GM19240 (cell line): ENCODE data around the gene NEMF.
A peak's percentile ranks its signal among the peaks of the same experiment; 100 is the strongest.
"Not testable (repeated sequence)": the region's sequence is repeated elsewhere in the genome, so short reads cannot be mapped to it uniquely, and the experiment has no call there.

Experiments
- DNase-seq: peaks from one replicate; pipeline ENCODE4 v3.0.0; 2011; ENCODE audit warnings: low spot score; ENCODE audit not compliant: insufficient read length

NEMF gene, protein sequence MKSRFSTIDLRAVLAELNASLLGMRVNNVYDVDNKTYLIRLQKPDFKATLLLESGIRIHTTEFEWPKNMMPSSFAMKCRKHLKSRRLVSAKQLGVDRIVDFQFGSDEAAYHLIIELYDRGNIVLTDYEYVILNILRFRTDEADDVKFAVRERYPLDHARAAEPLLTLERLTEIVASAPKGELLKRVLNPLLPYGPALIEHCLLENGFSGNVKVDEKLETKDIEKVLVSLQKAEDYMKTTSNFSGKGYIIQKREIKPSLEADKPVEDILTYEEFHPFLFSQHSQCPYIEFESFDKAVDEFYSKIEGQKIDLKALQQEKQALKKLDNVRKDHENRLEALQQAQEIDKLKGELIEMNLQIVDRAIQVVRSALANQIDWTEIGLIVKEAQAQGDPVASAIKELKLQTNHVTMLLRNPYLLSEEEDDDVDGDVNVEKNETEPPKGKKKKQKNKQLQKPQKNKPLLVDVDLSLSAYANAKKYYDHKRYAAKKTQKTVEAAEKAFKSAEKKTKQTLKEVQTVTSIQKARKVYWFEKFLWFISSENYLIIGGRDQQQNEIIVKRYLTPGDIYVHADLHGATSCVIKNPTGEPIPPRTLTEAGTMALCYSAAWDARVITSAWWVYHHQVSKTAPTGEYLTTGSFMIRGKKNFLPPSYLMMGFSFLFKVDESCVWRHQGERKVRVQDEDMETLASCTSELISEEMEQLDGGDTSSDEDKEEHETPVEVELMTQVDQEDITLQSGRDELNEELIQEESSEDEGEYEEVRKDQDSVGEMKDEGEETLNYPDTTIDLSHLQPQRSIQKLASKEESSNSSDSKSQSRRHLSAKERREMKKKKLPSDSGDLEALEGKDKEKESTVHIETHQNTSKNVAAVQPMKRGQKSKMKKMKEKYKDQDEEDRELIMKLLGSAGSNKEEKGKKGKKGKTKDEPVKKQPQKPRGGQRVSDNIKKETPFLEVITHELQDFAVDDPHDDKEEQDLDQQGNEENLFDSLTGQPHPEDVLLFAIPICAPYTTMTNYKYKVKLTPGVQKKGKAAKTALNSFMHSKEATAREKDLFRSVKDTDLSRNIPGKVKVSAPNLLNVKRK

DNA sequence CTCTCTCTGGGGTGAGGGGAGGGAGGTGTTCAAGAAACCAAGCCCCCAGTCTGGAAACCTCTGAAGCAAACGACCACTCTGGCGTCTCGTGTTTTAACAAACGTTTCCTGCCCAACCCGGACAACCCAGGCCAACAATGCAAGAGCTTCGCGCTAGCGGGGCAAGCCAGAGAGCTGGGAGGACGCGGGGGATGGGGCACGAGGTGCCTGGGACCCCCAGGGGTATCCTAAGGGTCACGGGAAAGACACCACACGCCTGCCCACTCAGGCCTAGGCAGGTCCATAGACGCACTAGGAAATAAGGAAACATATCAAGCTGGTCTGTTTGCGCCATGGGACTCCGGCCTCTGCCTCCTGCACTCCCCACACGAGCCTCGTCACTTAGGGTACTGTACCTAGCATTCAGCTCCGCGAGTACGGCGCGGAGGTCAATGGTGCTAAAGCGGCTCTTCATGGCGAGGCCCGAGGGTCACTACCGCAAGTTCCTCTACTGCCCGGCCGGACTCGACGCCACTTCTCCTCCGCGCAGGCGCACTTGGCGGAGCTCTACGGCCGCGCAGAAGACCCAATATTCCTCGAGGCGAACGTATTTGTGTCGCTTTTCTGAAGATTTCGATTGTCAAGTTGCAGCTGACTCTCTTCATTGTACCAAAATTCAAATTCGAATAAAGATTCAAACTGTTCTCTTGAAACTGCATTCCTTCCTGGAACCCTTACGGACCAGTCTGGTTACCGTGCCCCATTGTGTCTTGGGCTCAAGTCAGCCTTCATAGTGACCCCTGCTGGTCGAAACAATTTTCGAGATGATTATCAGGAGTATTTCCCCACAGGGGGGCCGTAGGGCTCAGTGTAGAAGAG lies at the start of gene NEMF:
TSS of gene NEMF (minus strand) at position 488 of the 857 bp plus-strand sequence. CDS start at position 453, 35 bp downstream.
- no peak for DNase-seq

DNA sequence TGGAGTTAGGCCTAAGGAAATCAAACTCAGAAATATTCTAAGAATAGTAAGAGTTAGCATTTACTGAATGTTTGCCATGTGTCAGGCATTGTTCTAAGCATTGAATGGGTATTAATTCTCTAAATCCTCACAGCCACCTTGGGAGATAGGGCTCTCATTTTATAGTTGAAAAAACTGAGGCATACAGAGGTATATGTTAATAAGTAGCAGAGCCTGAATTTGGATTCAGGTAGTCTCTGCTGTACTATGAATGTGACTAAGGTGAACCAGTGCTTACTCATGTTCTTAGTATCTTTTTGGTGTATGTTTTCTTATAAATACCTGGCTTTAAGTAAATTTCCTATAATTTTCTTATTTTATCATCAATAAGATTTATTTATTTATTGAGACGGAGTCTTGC lies 48.4 kb upstream of the NEMF start:
- no peak for DNase-seq

DNA sequence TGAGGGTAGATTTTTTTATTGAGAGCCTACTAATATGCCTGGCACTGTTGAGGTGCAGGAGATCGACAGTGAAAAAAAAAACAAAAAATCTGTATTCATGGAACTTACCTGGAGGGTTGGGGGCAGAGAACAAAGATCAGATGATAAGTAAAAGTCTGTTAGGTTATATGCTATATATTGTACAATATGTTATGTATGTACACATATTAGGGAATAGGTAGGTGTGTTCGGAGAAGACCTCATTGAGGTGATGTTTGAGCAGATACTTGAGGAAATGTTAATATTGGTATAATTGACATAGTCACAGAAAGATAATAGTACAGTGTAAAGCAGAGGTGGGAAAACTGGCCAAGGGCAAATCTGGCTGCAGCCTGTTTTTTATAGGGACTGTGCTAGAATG lies 45.9 kb upstream of the NEMF start:
- no peak for DNase-seq

DNA sequence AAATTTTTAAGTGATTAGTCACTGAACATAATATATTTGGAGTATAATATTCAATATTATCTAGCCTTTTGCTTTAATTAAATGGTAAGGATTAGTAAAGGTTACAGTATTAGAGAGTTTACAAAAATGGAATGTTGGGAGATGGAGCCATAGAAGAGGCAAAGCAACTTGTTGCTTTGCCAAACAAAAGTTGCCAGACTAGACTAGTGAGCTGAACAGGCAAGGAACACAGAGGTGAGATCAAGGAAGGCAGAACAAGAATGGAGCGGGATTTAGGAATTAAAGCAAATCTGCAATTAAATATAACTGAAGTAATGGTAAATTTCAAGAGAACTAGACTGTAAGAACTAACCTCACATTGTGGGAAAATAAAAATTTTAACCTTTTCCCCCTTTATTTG lies 45.4 kb upstream of the NEMF start:
- DNase-seq = no peak

DNA sequence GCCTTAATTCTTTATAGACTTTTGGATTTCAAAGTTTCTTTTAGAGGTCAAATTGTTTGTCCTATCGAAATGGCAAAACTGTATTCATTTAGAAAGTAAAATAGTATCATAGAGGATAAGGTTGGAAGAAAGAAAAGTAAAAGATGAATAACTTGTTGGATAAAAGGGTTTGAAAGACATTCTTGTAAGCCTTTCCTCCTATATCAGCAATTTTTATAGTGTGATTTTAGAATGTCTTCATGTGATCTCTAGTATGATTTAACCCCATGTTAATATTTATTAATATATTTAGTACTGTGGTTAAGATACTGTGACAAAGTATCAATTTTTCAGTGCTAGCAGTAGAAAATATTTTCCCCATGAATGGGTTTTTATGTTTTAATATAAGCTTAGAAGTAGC lies 44.8 kb upstream of the NEMF start:
- no peak for DNase-seq

DNA sequence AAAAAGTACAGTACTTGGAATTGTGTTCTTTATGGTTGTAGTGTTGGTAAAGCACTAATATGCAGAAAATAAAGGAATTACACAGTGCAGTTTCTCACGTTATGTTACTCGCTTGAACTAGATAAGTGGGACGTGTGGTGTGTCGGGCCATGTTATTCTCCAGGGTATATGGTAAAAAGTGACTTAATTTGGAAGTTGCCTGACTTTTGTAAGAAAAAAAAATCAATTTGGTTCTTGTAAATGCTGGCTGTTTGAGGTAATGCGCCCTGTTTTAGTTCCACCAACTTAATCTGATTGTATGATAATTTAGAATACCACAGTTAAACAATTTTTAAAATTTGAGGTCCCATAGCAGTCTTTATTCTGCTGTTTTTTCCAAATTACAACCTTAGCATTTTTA lies 44.4 kb upstream of the NEMF start:
- no peak for DNase-seq

DNA sequence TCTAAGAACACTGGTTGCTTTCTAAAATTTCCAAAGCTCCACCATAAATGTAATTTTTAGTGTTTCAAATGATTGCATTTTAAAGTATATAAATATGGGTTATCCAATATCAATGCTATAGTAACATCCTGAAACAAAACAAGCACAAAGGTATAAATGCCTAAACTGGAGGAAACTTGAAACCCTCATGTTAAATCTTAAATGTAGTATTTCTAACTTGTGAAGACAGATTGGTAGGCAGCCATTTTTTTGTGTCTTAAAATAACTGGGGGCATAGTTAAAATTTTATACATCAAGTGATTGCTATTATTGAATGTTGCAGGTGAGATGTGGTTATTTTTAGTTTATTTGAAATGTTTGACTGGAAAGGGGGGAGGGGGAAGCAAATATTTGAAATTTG lies 43.7 kb upstream of the NEMF start:
- not testable (repeated sequence) for DNase-seq

DNA sequence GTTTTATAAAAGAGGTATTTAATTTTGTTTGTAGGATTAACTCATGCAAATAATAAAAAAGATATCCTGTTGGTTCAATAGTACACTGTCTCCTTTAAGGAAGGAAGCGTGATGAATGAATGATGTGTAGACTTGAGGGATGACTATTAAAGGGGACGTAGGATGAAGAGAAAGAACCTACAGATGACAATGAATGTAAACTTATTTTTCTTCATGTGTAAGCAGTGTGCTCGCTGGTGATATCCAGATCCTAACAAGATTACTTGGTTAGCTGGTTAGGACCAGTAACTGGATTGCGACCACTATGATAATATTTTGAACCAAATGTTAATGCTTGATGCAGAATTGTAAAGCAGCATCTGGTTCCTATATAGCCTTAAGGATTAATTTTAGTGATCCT lies 42.9 kb upstream of the NEMF start:
- DNase-seq = no peak

DNA sequence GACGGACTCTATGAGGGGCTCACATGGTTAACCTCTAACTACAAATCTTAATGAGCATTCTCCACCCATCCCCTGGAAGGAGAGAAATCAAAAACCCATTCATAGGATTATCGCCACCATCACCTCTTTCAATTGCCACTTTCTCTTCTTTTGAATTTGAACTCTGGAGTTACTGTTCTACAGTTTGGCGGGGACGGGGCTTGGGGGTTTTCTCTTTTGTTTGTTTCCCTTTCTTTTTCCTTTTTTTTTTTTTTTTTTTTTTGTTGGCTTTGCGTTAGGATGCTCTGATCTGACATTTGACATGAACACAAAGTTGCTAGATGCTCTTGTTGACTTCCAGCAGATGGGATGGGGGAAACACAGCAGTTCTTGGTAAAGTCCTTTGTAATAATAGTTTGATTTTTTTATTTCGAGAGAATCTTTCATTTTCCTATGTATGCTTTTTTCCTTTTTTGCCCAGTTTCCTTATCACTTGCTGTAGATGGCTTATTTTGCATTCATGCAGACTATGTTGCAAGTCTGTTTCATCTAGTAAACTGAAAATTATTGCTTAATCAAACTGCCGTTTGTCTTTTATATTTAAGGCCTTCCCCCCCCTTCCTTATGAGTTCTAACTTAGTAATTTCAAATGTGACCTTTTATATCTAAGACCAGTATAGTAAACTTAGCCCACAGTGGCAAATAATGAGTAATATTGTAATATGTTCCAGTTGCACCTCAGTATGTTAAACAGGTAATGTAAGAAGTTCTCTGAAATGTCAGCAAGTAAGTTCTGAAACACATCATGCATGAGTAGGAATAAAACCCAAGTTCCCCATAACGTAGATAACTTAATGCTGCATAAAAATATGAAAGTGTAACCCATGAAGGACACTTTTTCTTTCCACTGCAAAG lies 41.9 kb upstream of the NEMF start:
- DNase-seq = not testable (repeated sequence)

DNA sequence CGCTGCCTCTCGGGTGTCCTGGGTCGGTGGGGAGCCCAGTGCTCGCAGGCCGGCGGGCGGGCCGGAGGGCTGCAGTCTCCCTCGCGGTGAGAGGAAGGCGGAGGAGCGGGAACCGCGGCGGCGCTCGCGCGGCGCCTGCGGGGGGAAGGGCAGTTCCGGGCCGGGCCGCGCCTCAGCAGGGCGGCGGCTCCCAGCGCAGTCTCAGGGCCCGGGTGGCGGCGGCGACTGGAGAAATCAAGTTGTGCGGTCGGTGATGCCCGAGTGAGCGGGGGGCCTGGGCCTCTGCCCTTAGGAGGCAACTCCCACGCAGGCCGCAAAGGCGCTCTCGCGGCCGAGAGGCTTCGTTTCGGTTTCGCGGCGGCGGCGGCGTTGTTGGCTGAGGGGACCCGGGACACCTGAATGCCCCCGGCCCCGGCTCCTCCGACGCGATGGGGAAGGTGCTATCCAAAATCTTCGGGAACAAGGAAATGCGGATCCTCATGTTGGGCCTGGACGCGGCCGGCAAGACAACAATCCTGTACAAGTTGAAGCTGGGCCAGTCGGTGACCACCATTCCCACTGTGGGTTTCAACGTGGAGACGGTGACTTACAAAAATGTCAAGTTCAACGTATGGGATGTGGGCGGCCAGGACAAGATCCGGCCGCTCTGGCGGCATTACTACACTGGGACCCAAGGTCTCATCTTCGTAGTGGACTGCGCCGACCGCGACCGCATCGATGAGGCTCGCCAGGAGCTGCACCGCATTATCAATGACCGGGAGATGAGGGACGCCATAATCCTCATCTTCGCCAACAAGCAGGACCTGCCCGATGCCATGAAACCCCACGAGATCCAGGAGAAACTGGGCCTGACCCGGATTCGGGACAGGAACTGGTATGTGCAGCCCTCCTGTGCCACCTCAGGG lies 41.0 kb upstream of the NEMF start:
- DNase-seq = peak; percentile 42

DNA sequence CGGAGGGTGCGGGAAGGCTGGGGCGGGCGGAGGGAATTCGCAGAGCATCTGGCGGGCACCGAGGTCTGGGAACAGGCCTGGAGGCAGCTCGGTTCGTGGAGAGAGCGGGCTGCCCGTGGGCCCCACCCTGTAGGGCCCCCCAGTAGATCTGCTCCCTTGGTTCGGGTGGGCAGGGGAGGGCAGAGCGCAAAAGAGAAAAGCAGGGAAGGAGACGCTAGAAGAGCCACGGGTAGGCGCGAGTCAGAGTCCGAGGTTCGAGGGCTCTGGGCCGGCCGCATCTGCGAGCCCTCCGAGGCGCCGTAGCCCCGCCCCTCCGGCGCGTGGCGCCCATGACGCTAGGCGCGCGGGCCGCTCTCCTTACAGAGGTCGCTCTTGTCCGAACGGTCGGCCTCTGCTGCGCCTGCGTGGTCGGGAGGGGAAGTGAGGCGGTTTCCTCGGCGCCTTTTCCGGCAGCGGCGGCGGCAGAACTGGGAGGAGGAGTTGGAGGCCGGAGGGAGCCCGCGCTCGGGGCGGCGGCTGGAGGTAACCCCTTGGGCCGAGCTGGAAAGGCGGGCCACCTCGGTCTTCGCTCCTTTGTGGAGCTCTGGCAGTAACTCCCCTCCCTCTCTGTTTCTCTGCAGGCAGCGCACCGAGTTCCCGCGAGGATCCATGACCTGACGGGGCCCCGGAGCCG lies 40.2 kb upstream of the NEMF start, which contains the start of gene ARF6:
TSS of gene ARF6 (plus strand) at position 447 of the 673 bp plus-strand sequence. CDS start 655 bp downstream, outside the sequence.
- peak; percentile 90 for DNase-seq

DNA sequence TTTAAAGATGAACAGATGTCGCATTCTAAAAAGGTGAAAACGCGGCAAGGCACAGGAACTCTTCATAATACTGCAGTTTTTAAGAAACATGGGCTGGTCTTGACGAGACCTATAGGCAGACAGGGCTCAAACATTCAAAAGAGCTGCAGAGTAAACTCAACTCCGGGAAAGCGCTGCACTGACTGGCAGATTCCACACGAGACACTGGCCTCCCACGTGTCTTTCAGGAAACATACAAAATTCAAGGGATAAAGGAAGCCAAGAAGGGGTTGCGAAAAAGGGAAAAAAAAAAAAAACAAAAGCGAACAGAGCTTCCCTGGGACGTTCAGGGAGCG lies 39.7 kb upstream of the NEMF start:
- DNase-seq = peak; percentile 22

DNA sequence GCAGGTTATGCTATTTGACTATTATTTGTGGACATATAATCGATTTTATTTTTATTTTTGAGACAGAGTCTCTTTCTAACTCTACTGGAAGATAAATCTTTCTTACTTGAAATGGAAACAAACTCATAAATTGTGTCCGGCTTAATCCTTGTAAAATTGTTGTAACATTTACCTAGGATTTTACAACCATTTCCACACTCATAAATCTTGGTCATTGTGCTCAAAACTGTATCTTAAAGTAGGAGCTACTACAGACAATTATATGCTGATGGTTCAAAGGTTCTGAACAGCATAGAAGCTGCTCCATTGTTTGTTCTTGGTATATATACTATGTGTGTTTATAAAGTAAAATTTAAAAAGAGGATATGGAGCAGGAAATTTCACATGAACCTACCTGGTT lies 35.7 kb upstream of the NEMF start:
- DNase-seq = no peak

DNA sequence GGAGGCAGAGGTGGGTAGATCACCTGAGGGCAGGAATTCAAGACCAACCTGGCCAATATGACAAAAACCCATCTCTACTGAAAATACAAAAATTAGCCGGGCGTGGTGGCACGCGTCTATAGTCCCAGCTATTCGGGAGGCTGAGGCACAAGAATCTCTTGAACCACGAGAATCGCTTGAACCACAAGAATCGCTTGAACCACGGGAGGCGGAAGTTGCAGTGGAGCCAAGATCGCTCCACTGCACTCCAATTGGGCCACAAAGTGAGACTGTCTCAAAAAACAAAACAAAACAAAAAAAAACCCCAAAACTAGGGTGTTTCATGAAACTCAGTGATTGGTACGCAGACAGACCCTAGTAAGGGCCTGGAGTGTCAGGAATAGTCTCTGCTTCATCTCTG lies 33.9 kb upstream of the NEMF start:
- no peak for DNase-seq

DNA sequence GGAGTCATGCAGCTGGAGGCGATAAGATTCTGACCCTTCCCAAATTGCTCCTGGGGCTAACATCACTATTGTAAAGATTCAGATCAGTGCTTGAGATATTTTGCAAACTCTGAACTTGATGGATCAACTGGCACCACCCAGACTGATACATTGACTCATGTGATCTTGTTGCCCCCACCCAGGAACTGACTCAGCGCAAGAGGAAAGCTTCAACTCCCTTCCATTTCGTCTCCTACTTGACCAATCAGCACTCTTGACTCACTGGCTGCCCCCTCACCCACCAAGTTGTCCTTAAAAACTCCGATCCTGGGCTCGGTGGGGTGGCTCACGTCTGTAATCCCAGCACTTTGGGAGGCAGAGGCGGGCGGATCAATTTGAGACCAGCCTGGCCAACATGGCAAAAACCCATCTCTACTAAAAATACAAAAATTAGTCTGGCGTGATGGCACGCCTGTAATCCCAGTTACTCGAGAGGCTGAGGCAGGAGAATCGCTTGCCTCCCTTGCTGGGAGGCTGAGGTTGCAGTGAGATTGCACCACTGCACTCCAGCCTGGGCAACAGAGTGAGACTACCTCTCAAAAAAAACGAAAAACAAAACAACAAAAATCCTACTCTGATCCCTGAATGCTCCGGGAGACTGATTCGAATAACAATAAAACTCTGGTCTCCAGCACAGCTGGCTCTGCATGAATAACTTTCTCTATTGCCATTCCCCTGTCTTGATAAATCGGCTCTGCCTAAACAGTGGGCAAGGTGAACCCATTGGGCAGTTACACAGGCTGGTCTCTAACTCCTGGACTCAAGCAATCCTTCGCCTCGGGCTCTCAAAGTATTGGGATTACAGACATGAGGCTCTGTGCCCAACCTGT lies 30.5 kb upstream of the NEMF start:
- DNase-seq = no peak

DNA sequence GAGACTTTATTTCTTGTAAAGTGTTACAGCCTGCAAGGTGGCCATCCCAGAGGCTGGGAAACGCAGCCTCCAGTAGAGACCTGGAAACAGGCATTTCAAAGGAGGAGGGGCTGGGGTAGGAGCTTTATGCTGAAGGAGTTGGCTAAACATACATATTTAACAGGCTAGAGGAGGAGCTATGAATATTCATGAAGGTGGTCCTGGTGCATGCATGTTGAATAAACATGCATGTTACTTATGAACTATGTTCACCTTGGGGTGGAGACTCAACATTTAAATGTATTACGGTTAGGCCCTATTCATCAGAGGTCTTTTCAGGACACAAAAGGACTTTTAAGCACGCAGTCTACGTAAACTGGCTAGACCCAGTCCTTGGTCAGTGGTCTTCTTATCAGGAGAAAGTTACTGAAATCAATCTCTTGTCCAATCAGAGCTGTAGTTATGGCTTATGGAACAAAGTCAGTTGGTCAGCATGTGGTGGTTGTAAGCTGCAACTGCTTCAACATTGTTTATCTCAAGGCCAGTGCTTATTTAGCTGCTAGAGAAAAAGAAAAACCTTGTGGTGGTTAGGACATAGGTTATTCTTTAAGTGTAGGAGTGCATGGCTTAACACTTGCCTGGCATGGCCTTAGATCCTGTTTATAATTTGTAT lies 28.9 kb upstream of the NEMF start:
- no peak for DNase-seq
